HCEC 1CT (cell line): ENCODE measurements around the gene FYN.

Experiments
- DNase-seq: peaks from one replicate; pipeline ENCODE4 v3.0.0-alpha.2; 2017

FYN gene

GRCh38 chr6:111721753-111722154 lies 151.5 kb downstream of the FYN start:
- peak; percentile 43 for DNase-seq

- DNase-seq = no peak
Observed at GRCh38 chr6:111720931-111721496, 152.2 kb downstream of the FYN start.

- DNase-seq = peak; percentile 20
Observed at GRCh38 chr6:111718990-111719389, 154.3 kb downstream of the FYN start.

GRCh38 chr6:111718326-111718725 lies 154.9 kb downstream of the FYN start:
- DNase-seq = no peak

GRCh38 chr6:111717621-111718020 lies 155.6 kb downstream of the FYN start:
- DNase-seq = no peak

- DNase-seq = no peak
Observed at GRCh38 chr6:111716325-111716724, 156.9 kb downstream of the FYN start.

GRCh38 chr6:111715321-111715720 lies 157.9 kb downstream of the FYN start:
- no peak for DNase-seq

GRCh38 chr6:111714416-111715270 lies 158.6 kb downstream of the FYN start:
- no peak for DNase-seq

GRCh38 chr6:111713811-111714210 lies 159.4 kb downstream of the FYN start:
- no peak for DNase-seq

GRCh38 chr6:111713236-111713635 lies 160.0 kb downstream of the FYN start:
- no peak for DNase-seq

- no peak for DNase-seq
Observed at GRCh38 chr6:111711984-111712752, 161.1 kb downstream of the FYN start.

- no peak for DNase-seq
Observed at GRCh38 chr6:111711476-111711875, 161.8 kb downstream of the FYN start.

GRCh38 chr6:111710911-111711310 lies 162.3 kb downstream of the FYN start:
- DNase-seq = no peak

- DNase-seq = no peak
Observed at GRCh38 chr6:111710439-111710838, 162.8 kb downstream of the FYN start.

GRCh38 chr6:111709615-111710398 lies 163.4 kb downstream of the FYN start:
- DNase-seq = peak; percentile 62

GRCh38 chr6:111709201-111709600 lies 164.1 kb downstream of the FYN start:
- no peak for DNase-seq

- no peak for DNase-seq
Observed at GRCh38 chr6:111707773-111708172, 165.5 kb downstream of the FYN start.

- DNase-seq = no peak
Observed at GRCh38 chr6:111706841-111707391, 166.3 kb downstream of the FYN start.

- DNase-seq = no peak
Observed at GRCh38 chr6:111703723-111704122, 169.5 kb downstream of the FYN start.

- DNase-seq = no peak
Observed at GRCh38 chr6:111702268-111702667, 171.0 kb downstream of the FYN start.

- no peak for DNase-seq
Observed at GRCh38 chr6:111701146-111701545, 172.1 kb downstream of the FYN start.

GRCh38 chr6:111700135-111700690 lies 173.0 kb downstream of the FYN start:
- DNase-seq = no peak
